ENCODE data around the gene ROCK2. TPM values are rescaled to one million over a fixed set of nuclear protein-coding genes. Genes with fewer than 3 reads are reported as not detected.

The ROCK2 gene
- total RNA-seq, 1 experiment from 2014 or later = 64.4 TPM

DNA sequence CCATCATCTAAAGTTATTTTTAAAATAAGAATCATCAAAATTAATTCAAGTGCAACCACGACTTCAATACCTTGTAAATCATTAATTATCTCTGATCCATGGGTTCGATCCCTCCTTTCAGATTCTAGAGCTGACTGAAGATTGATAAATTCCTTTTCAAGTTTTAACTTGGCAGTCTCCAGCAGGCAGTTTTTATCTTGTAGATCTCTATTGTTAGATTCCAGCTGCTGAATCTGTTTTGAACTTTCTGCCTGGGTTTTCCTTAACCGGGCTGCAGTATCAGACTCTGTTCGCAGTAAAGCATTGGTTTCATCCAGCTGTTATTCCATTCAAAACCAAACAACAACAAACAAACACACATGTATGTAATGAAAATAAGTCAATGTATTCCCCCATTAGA is 129.7 kb downstream of the ROCK2 start:
- intact Hi-C loops (cut with micrococcal nuclease; ENCODE audit: unreplicated experiment) = no loop called here
- no peaks in the 10 kb centered on the region for H3K4me1 ChIP-seq
- H3K36me3 ChIP-seq (ENCODE audit: control insufficient read depth, insufficient read depth, low read length) = no peaks in the 10 kb centered on the region
- H3K4me3 Mint-ChIP-seq (ENCODE audit: unreplicated experiment) = no peak overlapping the region
- H3K27ac Mint-ChIP-seq (ENCODE audit: unreplicated experiment) = no peak overlapping the region
- H3K4me3 ChIP-seq (ENCODE audit: low read depth, low read length) = no peak overlapping the region
- ChIA-PET CTCF (no interaction called here), POLR2A (no interaction called here)
- H3K4me1 Mint-ChIP-seq (ENCODE audit: low read depth, unreplicated experiment) = no peaks in the 10 kb centered on the region
- BruUV-seq (replicated peaks) = TSS peak; percentile 41
- no peaks in the 10 kb centered on the region for H3K9me3 Mint-ChIP-seq (ENCODE audit: unreplicated experiment)
- no peaks in the 10 kb centered on the region for H3K27me3 ChIP-seq (replicated peaks; ENCODE audit: control insufficient read depth, insufficient read depth, low read length)
- H3K9me3 ChIP-seq = no peaks in the 10 kb centered on the region
- DNase-seq = no peak
- no peaks in the 10 kb centered on the region for H3K27me3 Mint-ChIP-seq (ENCODE audit: insufficient read depth, unreplicated experiment)
- TF ChIP-seq, protein P1, sequence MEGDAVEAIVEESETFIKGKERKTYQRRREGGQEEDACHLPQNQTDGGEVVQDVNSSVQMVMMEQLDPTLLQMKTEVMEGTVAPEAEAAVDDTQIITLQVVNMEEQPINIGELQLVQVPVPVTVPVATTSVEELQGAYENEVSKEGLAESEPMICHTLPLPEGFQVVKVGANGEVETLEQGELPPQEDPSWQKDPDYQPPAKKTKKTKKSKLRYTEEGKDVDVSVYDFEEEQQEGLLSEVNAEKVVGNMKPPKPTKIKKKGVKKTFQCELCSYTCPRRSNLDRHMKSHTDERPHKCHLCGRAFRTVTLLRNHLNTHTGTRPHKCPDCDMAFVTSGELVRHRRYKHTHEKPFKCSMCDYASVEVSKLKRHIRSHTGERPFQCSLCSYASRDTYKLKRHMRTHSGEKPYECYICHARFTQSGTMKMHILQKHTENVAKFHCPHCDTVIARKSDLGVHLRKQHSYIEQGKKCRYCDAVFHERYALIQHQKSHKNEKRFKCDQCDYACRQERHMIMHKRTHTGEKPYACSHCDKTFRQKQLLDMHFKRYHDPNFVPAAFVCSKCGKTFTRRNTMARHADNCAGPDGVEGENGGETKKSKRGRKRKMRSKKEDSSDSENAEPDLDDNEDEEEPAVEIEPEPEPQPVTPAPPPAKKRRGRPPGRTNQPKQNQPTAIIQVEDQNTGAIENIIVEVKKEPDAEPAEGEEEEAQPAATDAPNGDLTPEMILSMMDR (IDR thresholded peaks at IDR 0.05; ENCODE audit: insufficient read depth in 1 of 2, low read depth in 1 of 2, low read length in 1 of 2, severe bottlenecking in 1 of 2, unreplicated experiment in 1 of 2) = no peak
- peaks cover 73% of the 10 kb centered on the region for H3K36me3 Mint-ChIP-seq (ENCODE audit: insufficient read depth, unreplicated experiment)

- H3K36me3 ChIP-seq (ENCODE audit: control insufficient read depth, insufficient read depth, low read length) = no peaks in the 10 kb centered on the region
- intact Hi-C loops (cut with micrococcal nuclease; ENCODE audit: unreplicated experiment) = no loop called here
- no peaks in the 10 kb centered on the region for H3K9me3 ChIP-seq
- Mint-ChIP-seq H3K4me3 (ENCODE audit: unreplicated experiment) (no peak overlapping the region), H3K9me3 (ENCODE audit: unreplicated experiment) (no peaks in the 10 kb centered on the region), H3K27me3 (ENCODE audit: insufficient read depth, unreplicated experiment) (no peaks in the 10 kb centered on the region), H3K27ac (ENCODE audit: unreplicated experiment) (no peak overlapping the region), H3K4me1 (ENCODE audit: low read depth, unreplicated experiment) (no peaks in the 10 kb centered on the region), H3K36me3 (ENCODE audit: insufficient read depth, unreplicated experiment) (peaks cover 70% of the 10 kb centered on the region)
- no TSS peak for BruUV-seq (replicated peaks)
- no peaks in the 10 kb centered on the region for H3K27me3 ChIP-seq (replicated peaks; ENCODE audit: control insufficient read depth, insufficient read depth, low read length)
- TF ChIP-seq, protein P1 (IDR thresholded peaks at IDR 0.05; ENCODE audit: insufficient read depth in 1 of 2, low read depth in 1 of 2, low read length in 1 of 2, severe bottlenecking in 1 of 2, unreplicated experiment in 1 of 2) = no peak
- no peaks in the 10 kb centered on the region for H3K4me1 ChIP-seq
- ChIA-PET POLR2A (no interaction called here), CTCF (no interaction called here)
- H3K4me3 ChIP-seq (ENCODE audit: low read depth, low read length) = no peak overlapping the region
- DNase-seq = no peak
Observed at GRCh38 chr2:11213975-11214374, 130.5 kb downstream of the ROCK2 start.

DNA sequence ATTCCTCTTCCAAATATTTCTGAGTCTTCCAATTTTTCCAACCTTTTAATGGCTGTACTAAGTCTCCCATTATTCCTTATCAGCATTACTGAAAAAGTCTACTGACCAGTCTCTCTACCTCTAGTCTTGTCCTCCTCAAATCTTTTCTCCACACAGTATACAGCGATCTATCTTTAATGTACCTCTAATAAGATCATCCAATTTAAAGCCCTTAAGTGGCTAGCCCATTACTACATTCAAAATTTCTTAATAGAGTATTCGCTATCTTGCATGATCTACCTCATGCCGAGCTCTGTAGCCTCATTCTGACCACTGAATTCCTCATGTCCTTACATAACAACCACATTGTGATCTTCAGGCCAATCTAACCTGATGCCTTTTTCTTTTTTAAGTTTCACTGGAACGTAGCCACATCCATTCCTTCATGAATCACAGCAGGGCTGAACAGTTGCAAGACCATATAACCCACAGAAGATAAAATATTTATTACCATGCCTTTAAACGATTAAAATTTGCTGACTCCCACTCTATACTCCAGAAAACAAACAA is 131.3 kb downstream of the ROCK2 start:
- no peak overlapping the region for H3K4me3 ChIP-seq (ENCODE audit: low read depth, low read length)
- Mint-ChIP-seq H3K4me1 (ENCODE audit: low read depth, unreplicated experiment) (no peaks in the 10 kb centered on the region), H3K27ac (ENCODE audit: unreplicated experiment) (no peak overlapping the region), H3K4me3 (ENCODE audit: unreplicated experiment) (no peak overlapping the region), H3K36me3 (ENCODE audit: insufficient read depth, unreplicated experiment) (peaks cover 78% of the 10 kb centered on the region), H3K9me3 (ENCODE audit: unreplicated experiment) (no peaks in the 10 kb centered on the region), H3K27me3 (ENCODE audit: insufficient read depth, unreplicated experiment) (no peaks in the 10 kb centered on the region)
- no peak for DNase-seq
- H3K9me3 ChIP-seq = no peaks in the 10 kb centered on the region
- POLR2A ChIA-PET = no interaction called here
- H3K4me1 ChIP-seq = no peaks in the 10 kb centered on the region
- no peaks in the 10 kb centered on the region for H3K36me3 ChIP-seq (ENCODE audit: control insufficient read depth, insufficient read depth, low read length)
- BruUV-seq (replicated peaks) = no TSS peak
- H3K27me3 ChIP-seq (replicated peaks; ENCODE audit: control insufficient read depth, insufficient read depth, low read length) = no peaks in the 10 kb centered on the region
- TF ChIP-seq, protein P1 (IDR thresholded peaks at IDR 0.05; ENCODE audit: insufficient read depth in 1 of 2, low read depth in 1 of 2, low read length in 1 of 2, severe bottlenecking in 1 of 2, unreplicated experiment in 1 of 2) = no peak
- CTCF ChIA-PET = no interaction called here
- intact Hi-C loops (cut with micrococcal nuclease; ENCODE audit: unreplicated experiment) = no loop called here
